ENCODE data around the gene SLC35D1. TPM values are rescaled to one million over a fixed set of nuclear protein-coding genes. Genes with fewer than 3 reads are reported as not detected.

The SLC35D1 gene
- polyA plus RNA-seq, 1 experiment = 9.0 TPM

GRCh38 chr1:67059346-67059745 is 5.4 kb upstream of the SLC35D1 start:
- no peak for TF ChIP-seq CTCF (IDR thresholded peaks at IDR 0.05; ENCODE audit: insufficient read depth, low read depth, low read length)
- ChIA-PET POLR2A (interaction anchor here (0.6 kb wide), 1 partner anchor 525 kb away, joined by 15 read pairs; the partner anchor contains the start of gene SGIP1), CTCF (no interaction called here)
- Histone ChIP-seq H3K27me3 (ENCODE audit: control insufficient read depth, insufficient read depth, low read length) (no peaks in the 10 kb centered on the region), H3K36me3 (ENCODE audit: control insufficient read depth, insufficient read depth, low read length) (no peaks in the 10 kb centered on the region), H3K4me3 (ENCODE audit: low read depth, low read length) (no peak overlapping the region)
- no peak for DNase-seq (ENCODE audit: low read depth)

- no peak for DNase-seq (ENCODE audit: low read depth)
- H3K36me3 ChIP-seq (ENCODE audit: control insufficient read depth, insufficient read depth, low read length) = no peaks in the 10 kb centered on the region
- CTCF ChIA-PET = interaction anchor here (0.8 to 1.0 kb wide), 2 partner anchors 47 to 63 kb away, joined by 3 read pairs; no protein-coding TSS in a partner anchor
- no peak overlapping the region for H3K4me3 ChIP-seq (ENCODE audit: low read depth, low read length)
- POLR2A ChIA-PET = interaction anchor here (0.6 kb wide), 1 partner anchor 525 kb away, joined by 15 read pairs; the partner anchor contains the start of gene SGIP1
- TF ChIP-seq CTCF (IDR thresholded peaks at IDR 0.05; ENCODE audit: insufficient read depth, low read depth, low read length) = no peak
- no peaks in the 10 kb centered on the region for H3K27me3 ChIP-seq (ENCODE audit: control insufficient read depth, insufficient read depth, low read length)
Observed at GRCh38 chr1:67058761-67059160, 4.8 kb upstream of the SLC35D1 start.

GRCh38 chr1:67058242-67058641 is 4.3 kb upstream of the SLC35D1 start:
- CTCF ChIA-PET = interaction anchor here (0.8 to 1.0 kb wide), 2 partner anchors 47 to 62 kb away, joined by 3 read pairs; no protein-coding TSS in a partner anchor
- no peak for TF ChIP-seq CTCF (IDR thresholded peaks at IDR 0.05; ENCODE audit: insufficient read depth, low read depth, low read length)
- no peak overlapping the region for H3K4me3 ChIP-seq (ENCODE audit: low read depth, low read length)
- H3K27me3 ChIP-seq (ENCODE audit: control insufficient read depth, insufficient read depth, low read length) = no peaks in the 10 kb centered on the region
- no peak for DNase-seq (ENCODE audit: low read depth)
- no peaks in the 10 kb centered on the region for H3K36me3 ChIP-seq (ENCODE audit: control insufficient read depth, insufficient read depth, low read length)
- POLR2A ChIA-PET = no interaction called here

GRCh38 chr1:67053535-67053784 is 488 bp downstream of the SLC35D1 start:
- TF ChIP-seq CTCF (IDR thresholded peaks at IDR 0.05; ENCODE audit: insufficient read depth, low read depth, low read length) = no peak
- no peaks in the 10 kb centered on the region for H3K36me3 ChIP-seq (ENCODE audit: control insufficient read depth, insufficient read depth, low read length)
- H3K27me3 ChIP-seq (ENCODE audit: control insufficient read depth, insufficient read depth, low read length) = no peaks in the 10 kb centered on the region
- peak overlapping the region; percentile 86 for H3K4me3 ChIP-seq (ENCODE audit: low read depth, low read length)
- ChIA-PET POLR2A (no interaction called here), CTCF (interaction anchor here (0.6 to 2.3 kb wide), 4 partner anchors 11 to 1120 kb away, joined by 3 to 14 read pairs (median 6); no protein-coding TSS in a partner anchor)
- no peak for DNase-seq (ENCODE audit: low read depth)

- TF ChIP-seq CTCF (IDR thresholded peaks at IDR 0.05; ENCODE audit: insufficient read depth, low read depth, low read length) = no peak
- ChIA-PET CTCF (interaction anchor here (0.6 to 2.3 kb wide), 4 partner anchors 11 to 1119 kb away, joined by 3 to 14 read pairs (median 6); no protein-coding TSS in a partner anchor), POLR2A (no interaction called here)
- H3K4me3 ChIP-seq (ENCODE audit: low read depth, low read length) = peak overlapping the region; percentile 86
- H3K27me3 ChIP-seq (ENCODE audit: control insufficient read depth, insufficient read depth, low read length) = no peaks in the 10 kb centered on the region
- H3K36me3 ChIP-seq (ENCODE audit: control insufficient read depth, insufficient read depth, low read length) = no peaks in the 10 kb centered on the region
- no peak for DNase-seq (ENCODE audit: low read depth)
Observed at GRCh38 chr1:67052741-67053534, 1.0 kb downstream of the SLC35D1 start.

Data from BJ (cell line).